ENCODE results near the gene DNASE2B. TPM values are rescaled to one million over a fixed set of nuclear protein-coding genes. Genes with fewer than 3 reads are reported as not detected.

DNASE2B gene
- total RNA-seq, 1 donor from 2014 or later = not detected

GRCh38 chr1:84353695-84354094, 44.6 kb upstream of the DNASE2B start:
- no peak for TF ChIP-seq CTCF (IDR thresholded peaks at IDR 0.05)
- H3K36me3 Mint-ChIP-seq (ENCODE audit: low read depth) = no peaks in the 10 kb centered on the region
- H3K4me1 Mint-ChIP-seq (ENCODE audit: low read depth) = peaks cover 4% of the 10 kb centered on the region
- H3K4me3 Mint-ChIP-seq (ENCODE audit: unreplicated experiment) = no peak overlapping the region
- H3K9me3 Mint-ChIP-seq (ENCODE audit: low read depth) = peaks cover 4% of the 10 kb centered on the region
- no peak overlapping the region for H3K27ac Mint-ChIP-seq (ENCODE audit: unreplicated experiment)
- no peaks in the 10 kb centered on the region for H3K27me3 Mint-ChIP-seq (ENCODE audit: low read depth)
- DNase-seq (ENCODE audit: low spot score) = no peak

GRCh38 chr1:84355556-84355955, 42.7 kb upstream of the DNASE2B start:
- no peak overlapping the region for H3K4me3 Mint-ChIP-seq (ENCODE audit: unreplicated experiment)
- no peaks in the 10 kb centered on the region for H3K36me3 Mint-ChIP-seq (ENCODE audit: low read depth)
- H3K9me3 Mint-ChIP-seq (ENCODE audit: low read depth) = peaks cover 4% of the 10 kb centered on the region
- no peak for TF ChIP-seq CTCF (IDR thresholded peaks at IDR 0.05)
- no peak for DNase-seq (ENCODE audit: low spot score)
- no peaks in the 10 kb centered on the region for H3K27me3 Mint-ChIP-seq (ENCODE audit: low read depth)
- no peak overlapping the region for H3K27ac Mint-ChIP-seq (ENCODE audit: unreplicated experiment)
- peaks cover 4% of the 10 kb centered on the region for H3K4me1 Mint-ChIP-seq (ENCODE audit: low read depth)

GRCh38 chr1:84356881-84357280, 41.4 kb upstream of the DNASE2B start:
- peaks cover 4% of the 10 kb centered on the region for H3K9me3 Mint-ChIP-seq (ENCODE audit: low read depth)
- H3K27me3 Mint-ChIP-seq (ENCODE audit: low read depth) = no peaks in the 10 kb centered on the region
- no peak overlapping the region for H3K4me3 Mint-ChIP-seq (ENCODE audit: unreplicated experiment)
- DNase-seq (ENCODE audit: low spot score) = no peak
- peaks cover 4% of the 10 kb centered on the region for H3K4me1 Mint-ChIP-seq (ENCODE audit: low read depth)
- no peak for TF ChIP-seq CTCF (IDR thresholded peaks at IDR 0.05)
- H3K36me3 Mint-ChIP-seq (ENCODE audit: low read depth) = no peaks in the 10 kb centered on the region
- no peak overlapping the region for H3K27ac Mint-ChIP-seq (ENCODE audit: unreplicated experiment)

GRCh38 chr1:84358695-84359094, 39.6 kb upstream of the DNASE2B start:
- peaks cover 4% of the 10 kb centered on the region for H3K9me3 Mint-ChIP-seq (ENCODE audit: low read depth)
- H3K36me3 Mint-ChIP-seq (ENCODE audit: low read depth) = no peaks in the 10 kb centered on the region
- H3K4me1 Mint-ChIP-seq (ENCODE audit: low read depth) = peaks cover 3% of the 10 kb centered on the region
- H3K27ac Mint-ChIP-seq (ENCODE audit: unreplicated experiment) = no peak overlapping the region
- no peak for DNase-seq (ENCODE audit: low spot score)
- H3K27me3 Mint-ChIP-seq (ENCODE audit: low read depth) = no peaks in the 10 kb centered on the region
- H3K4me3 Mint-ChIP-seq (ENCODE audit: unreplicated experiment) = no peak overlapping the region
- no peak for TF ChIP-seq CTCF (IDR thresholded peaks at IDR 0.05)

GRCh38 chr1:84360316-84360715, 38.0 kb upstream of the DNASE2B start:
- peaks cover 2% of the 10 kb centered on the region for H3K4me1 Mint-ChIP-seq (ENCODE audit: low read depth)
- TF ChIP-seq CTCF (IDR thresholded peaks at IDR 0.05) = no peak
- no peak for DNase-seq (ENCODE audit: low spot score)
- no peak overlapping the region for H3K27ac Mint-ChIP-seq (ENCODE audit: unreplicated experiment)
- no peak overlapping the region for H3K4me3 Mint-ChIP-seq (ENCODE audit: unreplicated experiment)
- peaks cover 4% of the 10 kb centered on the region for H3K9me3 Mint-ChIP-seq (ENCODE audit: low read depth)
- H3K27me3 Mint-ChIP-seq (ENCODE audit: low read depth) = no peaks in the 10 kb centered on the region
- H3K36me3 Mint-ChIP-seq (ENCODE audit: low read depth) = no peaks in the 10 kb centered on the region

All from chondrocyte (in vitro differentiated cells).